A549 (cell line): ENCODE measurements around the gene GGA2. TPM values are rescaled to one million over a fixed set of nuclear protein-coding genes. Genes with fewer than 3 reads are reported as not detected.

ENCODE experiments used
- ATAC-seq, 2 experiments: fragments of 200-7000 bp in 1 of 2; fragments of >200 bp in 1 of 2; cut with Nextera tagmentation in 1 of 2; cut with Tn5 transposase in 1 of 2; 3 replicates each; pipeline versions ENCODE4 v1.8.0 to v1.9.1; 2018 to 2020; ENCODE audit warnings: mild to moderate bottlenecking in 1 of 2, moderate library complexity in 1 of 2
- CTCF ChIA-PET: fragments of 300-600 bp; sonication (Branson Sonifier 250); formaldehyde crosslinking; extraction: SDS; loops from one replicate; lab custom pipeline; 2021; ENCODE audit warnings: antibody characterized with exemption, inconsistent platforms; lab: Yijun Ruan, JAX
- POLR2A ChIA-PET: fragments of 350-600 bp; formaldehyde crosslinking; extraction: SDS; loops from one replicate; lab custom pipeline; 2021; ENCODE audit warnings: antibody characterized with exemption, inconsistent platforms; lab: Yijun Ruan, JAX
- DNase-seq, 2 experiments: peaks; one replicate each; pipeline versions ENCODE4 v3.0.0 to v3.0.0-alpha.2; 2011 to 2016; ENCODE audit warnings: low read depth in 1 of 2, low spot score in 1 of 2
- FAIRE-seq: peaks from 2 replicates; lab custom pipeline; 2011; peaks lifted over from hg19 to GRCh38; lab: Jason Lieb, UNC
- H3K27ac ChIP-seq, 2 experiments: fragments of >200 bp; sonication (Bioruptor Twin); formaldehyde crosslinking; 3 replicates each; pipeline ENCODE4 v1.5.1; 2016 to 2017
- H3K4me1 ChIP-seq: fragments of >200 bp; sonication (Bioruptor Twin); formaldehyde crosslinking; 3 replicates; pipeline ENCODE4 v1.6.1; 2016
- H3K4me2 ChIP-seq: fragments of >200 bp; sonication (Bioruptor Twin); formaldehyde crosslinking; 3 replicates; pipeline ENCODE4 v1.6.1; 2016
- H3K4me3 ChIP-seq: fragments of >200 bp; sonication (Bioruptor Twin); formaldehyde crosslinking; 3 replicates; pipeline ENCODE4 v1.5.1; 2016
- H3K9me3 ChIP-seq: fragments of >200 bp; sonication (Bioruptor Twin); formaldehyde crosslinking; 3 replicates; pipeline ENCODE4 v1.6.1; 2016
- BHLHE40 ChIP-seq: IDR thresholded peaks from 2 replicates; pipeline ENCODE4 v1.6.1; 2012; ENCODE audit warnings: low read depth, low read length, inconsistent platforms
- CBX2 ChIP-seq: fragments of 200-600 bp; sonication (generic); IDR thresholded peaks from 2 replicates; pipeline ENCODE4 v1.6.1; 2016; ENCODE audit warnings: low read depth, mild to moderate bottlenecking, borderline replicate concordance
- CEBPB ChIP-seq, 2 experiments: fragments of >200 bp in 1 of 2; sonication (Bioruptor Twin) in 1 of 2; formaldehyde crosslinking in 1 of 2; IDR thresholded peaks; 2 replicates each; pipeline ENCODE4 v1.6.1; 2012 to 2016
- CHD2 ChIP-seq: fragments of 150-350 bp; IDR thresholded peaks from 2 replicates; pipeline ENCODE4 v1.6.1; 2014; ENCODE audit warnings: low read length; ENCODE audit not compliant: partially characterized antibody
- EHMT2 ChIP-seq: fragments of 200-600 bp; sonication (generic); IDR thresholded peaks from 2 replicates; pipeline ENCODE4 v1.6.1; 2016; ENCODE audit warnings: antibody characterized with exemption, low read depth, mild to moderate bottlenecking, moderate library complexity
- ESRRA ChIP-seq: fragments of 150-350 bp; IDR thresholded peaks from 2 replicates; pipeline ENCODE4 v1.6.1; 2014; ENCODE audit warnings: mild to moderate bottlenecking, low read length, borderline replicate concordance
- FOSL2 ChIP-seq, 2 experiments: fragments of 450-650 bp in 1 of 2; fragments of >200 bp in 1 of 2; sonication (Bioruptor Twin) in 1 of 2; formaldehyde crosslinking; IDR thresholded peaks; 2 replicates each; pipeline versions ENCODE4 v1.5.0 to v1.6.1; 2016 to 2020; ENCODE audit warnings: mild to moderate bottlenecking in 1 of 2, moderate library complexity in 1 of 2
- FOXS1 ChIP-seq: fragments of 250-450 bp; sonication (Bioruptor Pico); IDR thresholded peaks from 2 replicates; pipeline ENCODE4 v1.5.0; 2020; ENCODE audit warnings: mild to moderate bottlenecking, moderate library complexity
- GATA3 ChIP-seq: IDR thresholded peaks from 2 replicates; pipeline ENCODE4 v1.6.1; 2012; ENCODE audit warnings: borderline replicate concordance
- HOXB13 ChIP-seq: fragments of 250-450 bp; sonication (Bioruptor Pico); IDR thresholded peaks from 2 replicates; pipeline ENCODE4 v1.5.0; 2020; ENCODE audit warnings: low read depth, mild to moderate bottlenecking, moderate library complexity
- JUN ChIP-seq, 2 experiments: fragments of >200 bp; sonication (Bioruptor Twin); formaldehyde crosslinking; IDR thresholded peaks; 2 replicates in 1 of 2; 3 replicates in 1 of 2; pipeline ENCODE4 v1.6.1; 2016 to 2017
- JUNB ChIP-seq: fragments of >200 bp; sonication (Bioruptor Twin); formaldehyde crosslinking; IDR thresholded peaks from 2 replicates; pipeline ENCODE4 v1.6.1; 2016
- KDM1A ChIP-seq: fragments of 200-600 bp; sonication (generic); IDR thresholded peaks from 2 replicates; pipeline ENCODE4 v1.6.1; 2016; ENCODE audit warnings: low read depth, mild to moderate bottlenecking
- MAFK ChIP-seq: fragments of 450-650 bp; IDR thresholded peaks from 2 replicates; pipeline ENCODE4 v1.6.1; 2014; ENCODE audit not compliant: partially characterized antibody
- MYC ChIP-seq: IDR thresholded peaks from 2 replicates; pipeline ENCODE4 v1.6.1; 2012; ENCODE audit warnings: mild to moderate bottlenecking, inconsistent platforms, low read length, improper control_type of control experiment, borderline replicate concordance
- NR3C1 ChIP-seq: fragments of >200 bp; sonication (Bioruptor Twin); formaldehyde crosslinking; IDR thresholded peaks from 3 replicates; pipeline ENCODE4 v1.6.1; 2017
- RARB ChIP-seq: fragments of 250-450 bp; sonication (Bioruptor Pico); IDR thresholded peaks from 2 replicates; pipeline ENCODE4 v1.8.0; 2021; ENCODE audit warnings: mild to moderate bottlenecking, moderate library complexity
- SREBF2 ChIP-seq: fragments of 450-650 bp; IDR thresholded peaks from 2 replicates; pipeline ENCODE4 v1.6.1; 2014; ENCODE audit warnings: mild to moderate bottlenecking, moderate library complexity
- ZC3H11A ChIP-seq: fragments of 450-650 bp; IDR thresholded peaks from 2 replicates; pipeline ENCODE4 v1.6.1; 2014; ENCODE audit warnings: antibody characterized with exemption, mild to moderate bottlenecking
- WGBS: methylation state at CpG from one replicate; pipeline ENCODE4 v1.1.6; 2017; ENCODE audit errors: missing lambda C conversion rate; 5-methylcytosine and 5-hydroxymethylcytosine counted together
- polyA plus RNA-seq, 4 experiments: library from polyadenylated mRNA; depleted of rRNA in 3 of 4; stranded (reverse); fragments of >200 nt; fragmentation: RNase III in 1 of 4; extraction: RNeasy Plus Mini Kit Qiagen cat#74134 plus additional on column Dnase treatment in 1 of 4; gene quantifications; 2 replicates in 3 of 4; 3 replicates in 1 of 4; pipeline ENCODE4 v1.2.3, GENCODE V29; 2011 to 2017
- TF ChIP-seq, protein P1 (sequence below): fragments of >200 bp; sonication (Bioruptor Twin); formaldehyde crosslinking; IDR thresholded peaks from 2 replicates; pipeline ENCODE4 v1.6.1; 2016
- TF ChIP-seq, protein P2 (sequence below): IDR thresholded peaks from 2 replicates; pipeline ENCODE4 v1.6.1; 2012; ENCODE audit warnings: low read depth, borderline replicate concordance
- TF ChIP-seq, protein P3 (sequence below): fragments of 250-450 bp; sonication (Bioruptor Pico); IDR thresholded peaks from 2 replicates; pipeline ENCODE4 v1.5.0; 2020; ENCODE audit warnings: low read depth, mild to moderate bottlenecking, moderate library complexity
- TF ChIP-seq, protein P4 (sequence below): IDR thresholded peaks from 2 replicates; pipeline ENCODE4 v1.6.1; 2012

GGA2 gene
- polyA plus RNA-seq, 2 of the 4 experiments (the other 2 are of a cell fraction) = 33.1 to 57.9 TPM

DNA sequence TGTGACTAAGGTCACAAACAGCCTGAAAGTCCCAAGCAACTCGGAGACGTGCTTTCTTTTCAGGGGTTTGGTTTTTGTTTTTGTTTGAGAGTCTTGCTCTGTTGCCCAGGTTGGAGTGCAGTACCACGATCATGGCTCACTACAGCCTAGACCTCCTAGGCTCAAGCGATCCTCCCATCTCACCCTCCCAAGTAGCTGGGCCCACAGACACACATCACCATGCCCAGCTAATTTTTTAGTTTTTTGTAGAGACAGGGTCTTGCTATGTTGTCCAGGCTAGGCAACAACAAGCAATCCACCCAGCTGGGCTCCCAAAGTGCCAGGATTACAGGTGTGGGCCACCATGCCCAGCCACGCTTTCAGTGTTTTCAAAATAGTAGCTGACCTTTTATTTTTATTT lies 19.8 kb upstream of the GGA2 start:
- H3K4me3 ChIP-seq = no peak overlapping the region
- no peak overlapping the region for H3K27ac ChIP-seq
- WGBS = 91% methylated on average over 5 of the region's 5 CpGs
- no peak for DNase-seq
- TF ChIP-seq CBX2 (no peak), GATA3 (no peak)
- no peak overlapping the region for H3K4me2 ChIP-seq
- ChIA-PET CTCF (interaction anchor here (1.1 to 3.1 kb wide), 4 partner anchors 10 to 96 kb away, joined by 3 to 9 read pairs (median 3); partner anchors contain the start of gene UBFD1), POLR2A (no interaction called here)
- no peaks in the 10 kb centered on the region for H3K9me3 ChIP-seq
- no peak for ATAC-seq
- no peak for FAIRE-seq
- 0 out of 3 replicates have a peak, but pooled peaks cover 9% of the 10 kb centered on the region for H3K4me1 ChIP-seq

DNA sequence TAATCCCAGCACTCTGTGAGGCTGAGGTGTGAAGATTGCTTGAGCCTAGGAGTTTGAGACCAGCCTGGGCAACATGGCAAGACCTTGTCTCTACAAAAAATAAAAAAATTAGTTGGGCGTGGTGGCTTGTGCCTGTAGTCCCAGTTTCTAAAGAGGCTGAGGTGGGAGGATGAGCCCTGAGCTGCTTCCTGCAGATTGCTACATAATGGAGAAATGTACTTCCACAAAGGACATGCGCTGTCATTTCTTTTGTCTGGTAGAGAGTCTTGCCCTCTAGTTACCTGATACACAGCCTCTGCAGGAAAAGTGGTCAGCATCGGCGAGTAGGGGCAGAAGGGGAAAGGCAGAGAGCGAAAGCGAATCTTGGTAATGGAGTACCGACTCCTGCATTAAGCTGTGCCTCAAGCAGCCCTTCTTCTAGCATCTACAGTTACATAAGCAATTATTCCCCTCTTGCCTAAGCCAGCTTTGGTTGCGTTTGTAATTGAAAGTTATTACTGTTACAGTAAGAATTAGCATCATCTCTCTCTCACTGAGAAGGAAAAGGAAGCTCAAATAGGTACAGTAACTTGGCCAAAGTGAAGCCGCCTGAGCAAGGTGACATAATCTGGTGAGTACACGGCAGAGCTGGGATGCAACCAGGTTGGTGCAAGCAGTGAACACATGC lies 18.5 kb upstream of the GGA2 start:
- CTCF ChIA-PET = interaction anchor here (1.1 to 3.1 kb wide), 5 partner anchors 8 to 94 kb away, joined by 3 to 9 read pairs (median 5); partner anchors contain the start of gene UBFD1
- 92% methylated on average over 10 of the region's 10 CpGs for WGBS
- no peaks in the 10 kb centered on the region for H3K9me3 ChIP-seq
- no peak for TF ChIP-seq JUNB
- TF ChIP-seq JUN (IDR thresholded peaks at IDR 0.05) = no peak
- no peak for TF ChIP-seq KDM1A
- no peak for TF ChIP-seq SREBF2
- TF ChIP-seq, protein P1, sequence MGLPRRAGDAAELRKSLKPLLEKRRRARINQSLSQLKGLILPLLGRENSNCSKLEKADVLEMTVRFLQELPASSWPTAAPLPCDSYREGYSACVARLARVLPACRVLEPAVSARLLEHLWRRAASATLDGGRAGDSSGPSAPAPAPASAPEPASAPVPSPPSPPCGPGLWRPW = no peak
- TF ChIP-seq CEBPB (IDR thresholded peaks at IDR 0.05) = no peak
- TF ChIP-seq EHMT2 = no peak
- TF ChIP-seq ZC3H11A = no peak
- TF ChIP-seq MAFK = no peak
- H3K4me3 ChIP-seq = no peak overlapping the region
- DNase-seq (no peak), FAIRE-seq (no peak), ATAC-seq (no peak)
- POLR2A ChIA-PET = interaction anchor here (1.0 kb wide), 1 partner anchor 11 kb away, joined by 3 read pairs; no protein-coding TSS in a partner anchor
- no peak overlapping the region for H3K27ac ChIP-seq
- no peak overlapping the region for H3K4me2 ChIP-seq
- H3K4me1 ChIP-seq = 0 out of 3 replicates have a peak, but pooled peaks cover 9% of the 10 kb centered on the region

DNA sequence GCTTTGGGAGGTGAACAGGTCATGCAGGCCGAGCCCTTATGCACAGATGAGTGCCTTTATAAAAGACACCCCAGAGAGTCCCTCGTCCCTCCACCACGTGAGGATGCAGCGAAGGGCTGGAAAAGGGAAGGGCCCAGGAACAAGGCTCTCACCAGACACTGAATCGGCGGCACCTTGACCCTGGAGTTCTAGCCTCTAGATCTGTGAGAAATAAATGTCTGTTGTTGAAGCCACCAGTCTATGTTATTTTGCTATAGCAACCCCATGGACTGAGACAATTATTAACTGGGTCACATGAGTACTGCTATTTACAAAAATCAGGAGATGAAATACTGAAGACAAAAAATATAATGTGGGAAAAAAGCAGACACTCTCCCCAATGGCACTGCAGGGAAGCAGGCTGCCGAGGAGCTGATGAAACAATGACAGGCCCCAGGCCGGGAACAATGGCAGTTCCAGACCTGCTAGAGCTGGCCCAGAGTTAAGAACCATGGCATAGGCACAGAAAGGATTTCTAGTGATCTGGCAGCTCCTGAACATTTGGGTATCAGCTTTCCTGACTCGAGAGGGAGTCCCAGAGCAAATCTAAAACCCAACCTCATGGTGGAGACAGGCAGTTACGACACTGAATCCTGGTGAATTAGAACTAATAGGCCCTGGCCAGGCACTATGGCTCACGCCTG lies 17.8 kb upstream of the GGA2 start:
- TF ChIP-seq JUNB (no peak), HOXB13 (no peak), MAFK (no peak), RARB (CRISPR knock-in tag) (no peak), FOXS1 (no peak), MYC (no peak), BHLHE40 (no peak), FOSL2 (IDR thresholded peaks at IDR 0.05) (no peak), FOSL2 (CRISPR knock-in tag; IDR thresholded peaks at IDR 0.05) (no peak), NR3C1 (no peak), CHD2 (no peak), ESRRA (no peak)
- TF ChIP-seq, protein P2, sequence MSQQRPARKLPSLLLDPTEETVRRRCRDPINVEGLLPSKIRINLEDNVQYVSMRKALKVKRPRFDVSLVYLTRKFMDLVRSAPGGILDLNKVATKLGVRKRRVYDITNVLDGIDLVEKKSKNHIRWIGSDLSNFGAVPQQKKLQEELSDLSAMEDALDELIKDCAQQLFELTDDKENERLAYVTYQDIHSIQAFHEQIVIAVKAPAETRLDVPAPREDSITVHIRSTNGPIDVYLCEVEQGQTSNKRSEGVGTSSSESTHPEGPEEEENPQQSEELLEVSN = no peak
- TF ChIP-seq, protein P3, sequence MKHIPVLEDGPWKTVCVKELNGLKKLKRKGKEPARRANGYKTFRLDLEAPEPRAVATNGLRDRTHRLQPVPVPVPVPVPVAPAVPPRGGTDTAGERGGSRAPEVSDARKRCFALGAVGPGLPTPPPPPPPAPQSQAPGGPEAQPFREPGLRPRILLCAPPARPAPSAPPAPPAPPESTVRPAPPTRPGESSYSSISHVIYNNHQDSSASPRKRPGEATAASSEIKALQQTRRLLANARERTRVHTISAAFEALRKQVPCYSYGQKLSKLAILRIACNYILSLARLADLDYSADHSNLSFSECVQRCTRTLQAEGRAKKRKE (CRISPR knock-in tag) = no peak
- TF ChIP-seq, protein P4, sequence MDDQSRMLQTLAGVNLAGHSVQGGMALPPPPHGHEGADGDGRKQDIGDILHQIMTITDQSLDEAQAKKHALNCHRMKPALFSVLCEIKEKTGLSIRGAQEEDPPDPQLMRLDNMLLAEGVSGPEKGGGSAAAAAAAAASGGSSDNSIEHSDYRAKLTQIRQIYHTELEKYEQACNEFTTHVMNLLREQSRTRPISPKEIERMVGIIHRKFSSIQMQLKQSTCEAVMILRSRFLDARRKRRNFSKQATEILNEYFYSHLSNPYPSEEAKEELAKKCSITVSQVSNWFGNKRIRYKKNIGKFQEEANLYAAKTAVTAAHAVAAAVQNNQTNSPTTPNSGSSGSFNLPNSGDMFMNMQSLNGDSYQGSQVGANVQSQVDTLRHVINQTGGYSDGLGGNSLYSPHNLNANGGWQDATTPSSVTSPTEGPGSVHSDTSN = no peak
- TF ChIP-seq, all 56 proteins: peak for 0
- ChIA-PET POLR2A (interaction anchor here (1.0 kb wide), 1 partner anchor 12 kb away, joined by 3 read pairs; no protein-coding TSS in a partner anchor), CTCF (interaction anchor here (1.5 to 3.1 kb wide), 3 partner anchors 8 to 12 kb away, joined by 5 to 9 read pairs (median 5); no protein-coding TSS in a partner anchor)
- no peaks in the 10 kb centered on the region for H3K9me3 ChIP-seq
- H3K27ac ChIP-seq = no peak overlapping the region
- WGBS = 91% methylated on average over 11 of the region's 11 CpGs
- H3K4me1 ChIP-seq = 0 out of 3 replicates have a peak, but pooled peaks cover 9% of the 10 kb centered on the region
- no peak overlapping the region for H3K4me2 ChIP-seq
- ATAC-seq (peak in 1 of 2 experiments; percentile 30; a peak in 1 of 6 replicates), DNase-seq (peak in 1 of 2 experiments; percentile 22), FAIRE-seq (no peak)
- no peak overlapping the region for H3K4me3 ChIP-seq
